Body of pancreas (tissue), 4 donors: ENCODE results near the gene RWDD4.

ENCODE experiments used
- CTCF ChIP-seq, 7 experiments: fragments of 450-650 bp in 4 of 7; fragments of 200-600 bp in 3 of 7; sonication (generic) in 3 of 7; IDR thresholded peaks; one replicate each; pipeline ENCODE4 v1.5.1; 2016 to 2019; ENCODE audit warnings: antibody characterized with exemption in 7 of 7
- POLR2A ChIP-seq, 3 donors: fragments of 450-650 bp; IDR thresholded peaks; one replicate each; pipeline ENCODE4 v1.6.1; 2016; ENCODE audit warnings: antibody characterized with exemption in 3 of 3, mild to moderate bottlenecking in 2 of 3

GRCh38 chr4:183633476-183634400 lies 25.2 kb downstream of the RWDD4 start:
- no peak for TF ChIP-seq CTCF (IDR thresholded peaks at IDR 0.05)
- TF ChIP-seq POLR2A (IDR thresholded peaks at IDR 0.05): no peak
